SJCRH30 (cell line): Measurements from ENCODE around the gene AQP6. TPM values are rescaled to one million over a fixed set of nuclear protein-coding genes. Genes with fewer than 3 reads are reported as not detected.

ENCODE experiments used
- DNase-seq, 2 experiments: peaks; one replicate each; pipeline ENCODE4 v3.0.0-alpha.2; 2015 to 2020
- H3K27ac ChIP-seq: fragments of 250-450 bp; sonication (Bioruptor Pico); 2 replicates; pipeline ENCODE4 v1.5.1; 2020; ENCODE audit warnings: mild to moderate bottlenecking, moderate library complexity
- H3K27me3 ChIP-seq: fragments of 250-450 bp; sonication (Bioruptor Pico); 2 replicates; pipeline ENCODE4 v1.5.1; 2020; ENCODE audit warnings: mild to moderate bottlenecking, moderate library complexity
- H3K36me3 ChIP-seq: fragments of 250-450 bp; sonication (Bioruptor Pico); 2 replicates; pipeline ENCODE4 v1.5.1; 2020; ENCODE audit warnings: mild to moderate bottlenecking, moderate library complexity
- H3K4me1 ChIP-seq: fragments of 250-450 bp; sonication (Bioruptor Pico); 2 replicates; pipeline ENCODE4 v1.5.1; 2020; ENCODE audit warnings: mild to moderate bottlenecking, moderate library complexity
- H3K4me3 ChIP-seq: fragments of 250-450 bp; sonication (Bioruptor Pico); 2 replicates; pipeline ENCODE4 v1.5.1; 2020; ENCODE audit warnings: mild to moderate bottlenecking, moderate library complexity
- H3K9me3 ChIP-seq: fragments of 250-450 bp; sonication (Bioruptor Pico); replicated peaks from 2 replicates; pipeline ENCODE4 v1.5.1; 2020; ENCODE audit warnings: mild to moderate bottlenecking, moderate library complexity
- total RNA-seq: library from RNA; depleted of rRNA; stranded (reverse); fragments of >200 nt; shearing (Covaris generic); gene quantifications from 2 replicates; pipeline ENCODE4 v1.2.3, GENCODE V29; 2014

Gene AQP6
- total RNA-seq, 1 experiment from 2014 or later: not detected

DNA sequence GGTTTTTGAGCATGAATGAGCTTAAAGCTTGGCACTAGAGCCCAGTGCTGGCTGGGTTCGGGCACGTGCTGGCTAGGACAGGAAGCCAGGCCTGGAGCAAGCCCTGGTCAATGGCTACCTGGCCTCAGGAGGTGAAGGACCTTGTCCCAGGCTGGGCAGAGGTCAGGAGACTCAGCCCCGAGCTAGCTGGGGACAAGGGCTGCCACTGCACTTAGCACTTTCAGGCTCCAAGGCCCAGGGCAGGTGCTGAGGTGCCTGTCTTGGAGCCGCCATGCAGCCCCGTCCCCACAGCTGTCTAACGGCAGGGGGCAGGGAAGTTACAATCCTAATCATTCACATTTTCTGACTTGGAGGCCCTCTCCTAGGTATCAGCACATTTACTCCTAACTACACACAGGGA, 4.3 kb upstream of the AQP6 start:
- Histone ChIP-seq H3K4me3 (no peak overlapping the region), H3K36me3 (no peaks in the 10 kb centered on the region), H3K9me3 (no peaks in the 10 kb centered on the region), H3K27ac (no peak overlapping the region), H3K27me3 (peaks cover 20% of the 10 kb centered on the region; the same call in 1 of the 2 replicates), H3K4me1 (peaks cover 3% of the 10 kb centered on the region; the same call in 1 of the 2 replicates)
- no peak for DNase-seq

DNA sequence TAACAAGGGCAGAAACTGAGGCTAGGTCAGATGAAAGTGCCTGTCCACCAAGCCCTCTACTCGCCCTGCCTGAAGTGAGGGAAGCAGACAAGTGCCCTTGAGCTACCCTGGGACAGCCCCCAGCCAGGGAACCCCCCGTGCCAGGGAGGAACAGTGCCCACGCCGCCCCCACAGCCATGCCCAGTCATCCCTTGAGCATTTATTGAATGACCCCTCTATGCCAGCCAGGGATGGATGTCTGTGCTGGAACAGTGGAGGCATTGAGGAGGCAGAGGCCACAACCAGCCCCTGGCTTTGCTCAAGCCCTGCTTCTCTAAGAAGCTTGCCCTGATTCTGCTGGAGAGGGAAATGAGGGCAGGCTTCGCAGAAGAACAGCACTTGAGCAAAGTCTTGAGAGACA, 3.7 kb upstream of the AQP6 start:
- no peaks in the 10 kb centered on the region for H3K9me3 ChIP-seq
- no peak overlapping the region for H3K27ac ChIP-seq
- H3K4me1 ChIP-seq: peaks cover 3% of the 10 kb centered on the region; the same call in 1 of the 2 replicates
- H3K36me3 ChIP-seq: no peaks in the 10 kb centered on the region
- H3K27me3 ChIP-seq: peaks cover 20% of the 10 kb centered on the region; the same call in 1 of the 2 replicates
- no peak for DNase-seq
- no peak overlapping the region for H3K4me3 ChIP-seq

DNA sequence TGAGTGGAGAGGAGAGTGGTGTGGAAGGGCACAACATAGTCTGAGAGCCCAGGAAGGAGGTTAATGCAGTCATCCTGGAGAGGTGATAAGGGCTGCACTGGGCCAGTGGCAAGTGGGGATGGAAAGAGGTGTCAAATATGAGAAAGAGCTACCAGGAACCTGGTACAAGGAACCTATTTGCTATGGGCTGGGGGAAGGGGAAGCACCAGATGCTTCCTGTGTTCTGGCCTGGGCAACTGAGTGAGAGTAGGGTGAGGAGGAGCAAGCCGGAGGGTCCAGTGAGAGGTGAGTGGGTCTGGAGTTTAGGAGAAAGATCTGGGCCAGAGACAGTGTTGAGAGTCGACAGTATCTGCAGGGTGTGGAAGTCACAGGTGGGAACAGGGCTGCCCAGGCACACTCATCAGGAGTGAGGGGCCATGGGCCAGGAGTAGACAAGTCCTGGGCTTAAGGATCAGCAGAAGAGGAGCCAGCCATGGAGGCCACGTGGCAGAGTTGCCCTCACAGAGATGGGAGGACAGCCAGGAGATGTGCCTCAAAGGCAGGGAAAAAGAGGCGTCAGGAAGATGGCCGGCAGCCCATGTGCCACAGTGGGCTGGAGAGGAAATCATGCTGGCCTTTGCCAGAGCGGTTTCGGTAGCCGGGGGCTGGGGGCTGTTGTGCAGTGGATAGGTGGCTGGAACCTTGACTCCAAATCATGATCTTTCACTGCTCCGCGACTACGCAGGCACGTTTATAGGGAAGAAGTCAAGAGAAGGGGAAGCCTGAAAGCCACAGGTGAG, 2.9 kb upstream of the AQP6 start:
- no peak overlapping the region for H3K27ac ChIP-seq
- H3K4me1 ChIP-seq: peaks cover 3% of the 10 kb centered on the region; the same call in 1 of the 2 replicates
- no peak for DNase-seq
- H3K4me3 ChIP-seq: no peak overlapping the region
- no peaks in the 10 kb centered on the region for H3K36me3 ChIP-seq
- peaks cover 20% of the 10 kb centered on the region; the same call in 1 of the 2 replicates for H3K27me3 ChIP-seq
- H3K9me3 ChIP-seq: no peaks in the 10 kb centered on the region

DNA sequence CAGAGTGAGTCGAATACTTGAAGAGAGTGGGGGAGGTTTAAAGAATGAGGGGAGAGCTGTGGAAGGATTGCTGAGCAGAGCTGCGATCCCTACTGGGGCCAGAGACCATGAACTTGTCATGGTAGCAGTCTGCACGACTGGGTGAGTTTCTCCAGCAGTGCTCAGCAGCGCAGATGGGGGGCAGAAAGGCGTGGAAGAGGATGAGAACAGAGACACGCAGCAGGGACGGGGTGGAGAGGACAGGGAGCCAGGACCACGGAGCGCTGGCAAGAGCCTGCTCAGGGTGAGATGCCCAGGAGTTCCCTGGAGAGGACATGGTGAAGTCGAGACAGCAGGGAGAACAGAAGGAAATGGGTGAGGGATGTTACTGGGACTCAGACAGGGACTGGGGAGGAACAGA, 2.1 kb upstream of the AQP6 start:
- no peaks in the 10 kb centered on the region for H3K36me3 ChIP-seq
- peaks cover 20% of the 10 kb centered on the region; the same call in 1 of the 2 replicates for H3K27me3 ChIP-seq
- H3K9me3 ChIP-seq: no peaks in the 10 kb centered on the region
- no peak overlapping the region for H3K27ac ChIP-seq
- no peak for DNase-seq
- H3K4me3 ChIP-seq: no peak overlapping the region
- peaks cover 3% of the 10 kb centered on the region; the same call in 1 of the 2 replicates for H3K4me1 ChIP-seq

DNA sequence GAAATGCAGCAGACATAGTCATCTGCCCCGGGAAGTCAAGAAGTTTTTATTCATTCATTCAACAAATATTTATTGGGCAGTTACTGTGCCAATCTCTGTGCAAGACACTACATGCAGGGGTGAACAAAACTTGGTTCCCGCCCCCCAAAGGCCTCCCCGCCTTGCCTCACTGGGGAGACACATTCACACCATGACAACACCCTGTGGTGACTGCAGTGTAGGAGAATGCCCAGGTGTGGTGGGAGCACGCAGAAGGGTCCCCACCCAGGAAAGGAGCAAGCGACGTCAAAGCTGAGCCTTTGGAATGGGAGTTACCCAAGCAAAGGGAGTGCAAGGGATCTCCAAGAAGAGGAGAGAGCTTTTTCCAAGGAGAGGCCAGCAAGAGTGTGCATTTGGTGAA, 1.6 kb upstream of the AQP6 start:
- no peak overlapping the region for H3K27ac ChIP-seq
- peaks cover 3% of the 10 kb centered on the region; the same call in 1 of the 2 replicates for H3K4me1 ChIP-seq
- H3K4me3 ChIP-seq: no peak overlapping the region
- peaks cover 20% of the 10 kb centered on the region; the same call in 1 of the 2 replicates for H3K27me3 ChIP-seq
- H3K9me3 ChIP-seq: no peaks in the 10 kb centered on the region
- DNase-seq: no peak
- no peaks in the 10 kb centered on the region for H3K36me3 ChIP-seq

DNA sequence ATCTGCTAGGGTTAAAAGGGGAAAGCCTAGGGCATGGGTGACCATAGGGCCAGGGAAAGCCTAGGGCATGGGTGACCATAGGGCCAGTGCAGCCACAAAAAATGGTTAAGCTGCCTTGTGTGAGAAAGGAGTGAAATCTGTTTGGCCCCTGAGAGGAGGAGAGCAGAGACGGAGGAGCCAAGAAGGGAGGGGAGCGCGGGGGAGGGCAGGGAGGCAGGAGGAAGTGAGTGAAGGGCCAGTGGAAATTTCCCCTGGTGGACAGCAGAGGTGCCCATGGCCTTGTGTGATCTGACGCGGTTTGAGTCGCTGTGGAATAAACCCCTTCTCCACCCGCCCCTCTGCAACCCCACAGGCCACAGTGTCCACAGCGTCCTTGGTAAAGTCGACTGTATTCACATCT, 618 bp upstream of the AQP6 start:
- Histone ChIP-seq H3K4me3 (no peak overlapping the region), H3K27me3 (peaks cover 20% of the 10 kb centered on the region; the same call in 1 of the 2 replicates), H3K36me3 (no peaks in the 10 kb centered on the region), H3K27ac (no peak overlapping the region), H3K9me3 (no peaks in the 10 kb centered on the region), H3K4me1 (no peaks in the 10 kb centered on the region; the same call in 1 of the 2 replicates)
- DNase-seq: no peak

DNA sequence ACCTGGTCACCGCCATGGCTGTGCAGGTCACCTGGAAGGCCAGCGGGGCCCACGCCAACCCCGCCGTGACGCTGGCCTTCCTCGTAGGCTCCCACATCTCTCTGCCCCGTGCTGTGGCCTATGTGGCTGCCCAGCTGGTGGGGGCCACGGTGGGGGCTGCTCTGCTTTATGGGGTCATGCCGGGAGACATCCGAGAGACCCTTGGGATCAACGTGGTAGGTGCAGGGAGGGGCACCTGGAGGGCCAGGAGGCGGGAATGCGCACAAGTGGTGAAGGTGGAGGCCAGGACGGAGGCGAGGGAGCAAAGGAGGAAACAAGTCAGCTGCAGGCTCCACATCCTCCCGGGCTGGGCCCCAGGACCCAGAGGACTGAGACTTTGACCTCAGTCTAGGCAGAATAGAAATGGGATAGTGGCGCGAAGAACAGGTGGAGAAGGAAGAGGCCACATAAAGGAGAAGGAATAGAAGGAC, 649 bp downstream of the AQP6 start:
- Histone ChIP-seq H3K36me3 (no peaks in the 10 kb centered on the region; the same call in 1 of the 2 replicates), H3K9me3 (no peaks in the 10 kb centered on the region), H3K27me3 (peaks cover 13% of the 10 kb centered on the region; the same call in 1 of the 2 replicates), H3K27ac (no peak overlapping the region), H3K4me3 (no peak overlapping the region), H3K4me1 (no peaks in the 10 kb centered on the region; the same call in 1 of the 2 replicates)
- DNase-seq: no peak

DNA sequence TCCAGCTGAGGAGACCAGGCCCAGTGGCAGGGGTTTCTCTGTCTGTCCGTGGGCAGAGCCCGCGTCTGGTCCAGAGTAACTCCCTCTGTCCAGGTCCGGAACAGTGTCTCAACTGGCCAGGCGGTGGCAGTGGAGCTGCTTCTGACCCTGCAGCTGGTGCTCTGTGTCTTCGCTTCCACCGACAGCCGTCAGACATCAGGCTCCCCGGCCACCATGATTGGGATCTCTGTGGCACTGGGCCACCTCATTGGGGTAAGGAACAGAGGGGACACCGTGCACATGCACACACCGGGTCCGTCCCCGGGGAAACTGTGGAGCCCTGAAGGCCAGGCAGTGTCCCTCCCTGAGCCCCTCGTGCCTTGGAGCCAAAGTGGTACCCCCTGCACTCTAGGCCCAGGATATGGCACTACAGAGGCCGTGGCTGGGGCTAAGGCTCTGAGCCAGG, 1.5 kb downstream of the AQP6 start:
- no peak overlapping the region for H3K27ac ChIP-seq
- peaks cover 9% of the 10 kb centered on the region; the same call in 1 of the 2 replicates for H3K27me3 ChIP-seq
- DNase-seq: peak; percentile 45 to 64
- no peaks in the 10 kb centered on the region; the same call in 1 of the 2 replicates for H3K4me1 ChIP-seq
- H3K9me3 ChIP-seq: no peaks in the 10 kb centered on the region
- H3K36me3 ChIP-seq: no peaks in the 10 kb centered on the region; the same call in 1 of the 2 replicates
- no peak overlapping the region for H3K4me3 ChIP-seq

DNA sequence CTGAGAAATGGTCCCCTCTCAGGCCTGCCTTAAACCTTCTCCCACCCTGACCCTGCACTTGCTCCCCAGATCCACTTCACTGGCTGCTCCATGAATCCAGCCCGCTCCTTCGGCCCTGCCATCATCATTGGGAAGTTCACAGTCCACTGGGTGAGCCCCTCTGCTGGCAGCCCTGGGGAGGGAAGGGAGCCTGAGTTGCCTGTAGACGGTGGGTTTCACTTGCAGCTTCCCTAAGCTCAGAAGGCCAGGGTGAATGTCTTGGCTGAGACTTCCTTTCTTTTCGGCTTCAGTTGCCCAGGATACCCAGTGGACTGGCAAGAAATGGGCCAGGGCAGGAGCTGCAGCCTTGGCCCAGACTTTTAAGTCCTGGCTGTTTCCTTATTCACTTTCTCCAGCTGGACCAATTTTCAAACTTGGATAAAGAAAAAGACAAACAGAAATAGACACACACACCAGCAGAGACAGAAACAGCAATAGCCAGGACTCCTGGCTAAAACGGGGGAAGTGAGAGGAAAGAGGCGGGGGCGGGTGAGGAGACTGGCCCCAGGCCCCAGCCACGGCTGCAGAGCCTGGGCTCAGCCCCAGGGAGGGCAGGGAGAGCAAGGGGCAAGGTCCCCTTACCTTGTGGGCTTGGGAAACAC, 2.0 kb downstream of the AQP6 start:
- Histone ChIP-seq H3K36me3 (no peaks in the 10 kb centered on the region; the same call in 1 of the 2 replicates), H3K9me3 (no peaks in the 10 kb centered on the region), H3K27ac (no peak overlapping the region), H3K4me1 (no peaks in the 10 kb centered on the region; the same call in 1 of the 2 replicates), H3K27me3 (peaks cover 3% of the 10 kb centered on the region; the same call in 1 of the 2 replicates), H3K4me3 (no peak overlapping the region)
- no peak for DNase-seq

DNA sequence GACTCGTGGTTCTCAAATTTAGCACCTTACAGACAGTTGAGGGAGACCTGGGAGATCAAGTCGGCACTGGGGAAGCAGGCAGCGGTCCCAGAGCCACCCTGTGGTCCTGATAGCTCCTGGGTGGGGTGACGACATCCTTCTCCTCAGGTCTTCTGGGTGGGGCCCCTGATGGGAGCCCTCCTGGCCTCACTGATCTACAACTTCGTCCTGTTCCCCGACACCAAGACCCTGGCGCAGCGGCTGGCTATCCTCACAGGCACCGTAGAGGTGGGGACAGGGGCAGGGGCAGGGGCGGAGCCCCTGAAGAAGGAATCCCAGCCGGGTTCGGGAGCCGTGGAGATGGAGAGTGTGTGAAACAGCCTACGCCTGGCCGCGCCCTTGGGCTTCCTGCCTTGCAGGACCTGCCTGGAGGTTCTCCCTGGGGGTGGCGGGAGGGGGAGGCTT, 2.6 kb downstream of the AQP6 start:
- H3K4me1 ChIP-seq: no peaks in the 10 kb centered on the region; the same call in 1 of the 2 replicates
- no peaks in the 10 kb centered on the region; the same call in 1 of the 2 replicates for H3K36me3 ChIP-seq
- H3K4me3 ChIP-seq: no peak overlapping the region
- no peaks in the 10 kb centered on the region for H3K27me3 ChIP-seq
- H3K9me3 ChIP-seq: no peaks in the 10 kb centered on the region
- H3K27ac ChIP-seq: no peak overlapping the region
- DNase-seq: no peak

DNA sequence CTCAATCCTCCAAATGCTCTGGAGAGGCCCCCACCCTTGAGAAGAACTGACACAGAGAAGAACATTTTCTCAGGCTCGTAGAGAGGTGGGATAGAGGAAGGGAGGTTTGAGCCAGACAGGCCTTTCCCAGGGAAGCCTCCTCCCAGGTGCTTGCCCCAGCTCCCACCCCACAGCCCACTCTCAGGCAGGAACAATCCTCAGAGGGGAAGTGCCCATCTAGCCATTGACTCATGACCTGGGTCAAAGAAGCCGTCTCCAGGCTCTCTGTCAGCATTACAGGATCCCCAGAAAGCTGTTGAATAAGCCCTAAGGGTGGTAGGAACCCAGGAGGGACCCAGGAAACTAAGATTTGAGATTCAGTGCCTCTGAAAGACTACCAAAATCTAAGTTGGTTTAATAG, 3.8 kb downstream of the AQP6 start:
- Histone ChIP-seq H3K4me1 (no peaks in the 10 kb centered on the region; the same call in 1 of the 2 replicates), H3K9me3 (no peaks in the 10 kb centered on the region), H3K27ac (no peak overlapping the region), H3K4me3 (no peak overlapping the region), H3K27me3 (no peaks in the 10 kb centered on the region), H3K36me3 (no peaks in the 10 kb centered on the region; the same call in 1 of the 2 replicates)
- DNase-seq: no peak

DNA sequence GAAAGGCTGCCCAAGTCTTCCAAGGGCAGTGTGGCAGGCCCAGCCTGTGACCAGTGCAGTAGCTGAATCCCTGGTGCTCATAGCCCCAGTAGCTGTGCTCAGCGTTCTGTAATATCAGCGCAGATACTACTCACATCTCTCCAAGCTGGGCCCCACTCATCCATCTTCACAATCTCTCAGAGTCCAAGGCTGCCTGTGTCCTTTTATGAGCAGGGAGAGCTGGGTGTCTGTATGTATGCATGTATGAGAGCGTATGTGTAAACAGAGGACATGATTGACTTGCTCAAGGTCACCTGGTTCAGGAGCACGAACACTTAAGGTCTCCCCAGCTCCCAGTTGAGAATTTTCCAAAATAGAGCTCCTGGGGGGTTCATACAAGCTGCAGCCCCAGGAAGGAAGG, 5.4 kb downstream of the AQP6 start:
- DNase-seq: no peak
- Histone ChIP-seq H3K9me3 (no peaks in the 10 kb centered on the region), H3K4me1 (no peaks in the 10 kb centered on the region; the same call in 1 of the 2 replicates), H3K4me3 (no peak overlapping the region), H3K27ac (no peak overlapping the region), H3K27me3 (no peaks in the 10 kb centered on the region), H3K36me3 (no peaks in the 10 kb centered on the region; the same call in 1 of the 2 replicates)

DNA sequence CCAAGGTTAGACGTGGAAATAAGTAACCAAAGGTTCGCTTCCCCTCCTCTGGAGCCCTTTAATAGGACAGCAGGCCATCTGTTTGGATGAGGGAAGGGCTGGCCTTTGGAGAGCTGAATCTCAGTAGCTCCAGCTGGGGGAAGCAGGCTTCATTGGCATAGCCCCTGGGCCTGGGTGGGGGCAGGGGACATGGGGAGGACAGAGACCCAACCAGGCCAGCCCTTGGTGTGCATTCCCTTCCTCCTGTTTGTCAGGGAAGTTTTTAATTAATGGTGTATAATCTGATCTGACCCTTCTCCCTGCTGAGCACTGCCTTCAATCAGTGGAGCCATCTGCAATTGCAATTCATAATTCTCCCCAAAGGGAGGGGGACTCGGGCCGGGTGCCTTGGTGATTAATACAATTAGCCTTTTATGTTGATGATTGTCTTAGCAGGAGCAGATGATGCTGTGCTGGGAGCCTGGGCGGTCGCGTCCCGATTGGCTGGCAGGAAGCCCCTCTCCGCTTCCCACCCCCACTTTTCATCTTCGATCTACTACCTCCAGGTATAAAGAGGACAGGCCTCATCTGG, 6.4 kb downstream of the AQP6 start:
- no peak overlapping the region for H3K4me3 ChIP-seq

DNA sequence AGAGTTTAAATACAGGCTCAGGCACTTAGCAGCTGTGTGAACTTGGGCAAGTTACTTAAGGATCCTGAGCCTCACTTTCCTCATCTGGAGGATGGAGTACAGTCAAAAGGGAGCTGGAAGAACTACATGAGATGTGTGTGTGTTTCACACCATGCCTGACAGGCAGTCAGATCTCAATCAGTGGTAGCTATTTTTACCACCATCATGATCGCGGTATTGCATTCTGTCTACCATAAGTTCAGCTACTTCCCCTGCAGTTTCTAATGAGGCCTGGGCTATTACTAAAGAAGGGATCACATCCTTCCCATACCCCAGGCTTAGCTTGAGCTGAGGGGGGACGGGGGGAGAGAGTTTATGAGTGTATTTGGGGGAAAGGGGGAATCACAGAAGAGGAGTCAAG, 7.0 kb downstream of the AQP6 start:
- no peak overlapping the region for H3K27ac ChIP-seq
- H3K9me3 ChIP-seq: no peaks in the 10 kb centered on the region
- H3K4me1 ChIP-seq: peaks cover 14% of the 10 kb centered on the region

More for the DNA sequence above, 6.4 kb downstream of the AQP6 start:
- Histone ChIP-seq H3K36me3 (no peaks in the 10 kb centered on the region; the same call in 1 of the 2 replicates), H3K27me3 (no peaks in the 10 kb centered on the region), H3K4me1 (peaks cover 7% of the 10 kb centered on the region), H3K27ac (no peak overlapping the region), H3K9me3 (no peaks in the 10 kb centered on the region)
- DNase-seq: no peak

More for the DNA sequence above, 7.0 kb downstream of the AQP6 start:
- DNase-seq: no peak
- Histone ChIP-seq H3K4me3 (no peak overlapping the region), H3K36me3 (no peaks in the 10 kb centered on the region; the same call in 1 of the 2 replicates), H3K27me3 (no peaks in the 10 kb centered on the region)
